Keratinocyte (primary cell): ENCODE results near the gene ACKR3. TPM values are rescaled to one million over a fixed set of nuclear protein-coding genes. Genes with fewer than 3 reads are reported as not detected.

Experiments
- DNase-seq: peaks from one replicate; pipeline ENCODE4 v3.0.0-alpha.2; 2011; ENCODE audit warnings: low read depth, missing footprints, low spot score
- FAIRE-seq: peaks from 2 replicates; lab custom pipeline; 2011; peaks lifted over from hg19 to GRCh38; lab: Jason Lieb, UNC
- H2AFZ ChIP-seq: 2 replicates; pipeline ENCODE4 v1.6.0; 2012; ENCODE audit warnings: low read length, control low read depth, inconsistent platforms; ENCODE audit not compliant: control insufficient read depth
- H3K27ac ChIP-seq: 2 replicates; pipeline ENCODE4 v1.5.1; 2011; ENCODE audit warnings: low read length; ENCODE audit not compliant: control insufficient read depth, insufficient read depth
- H3K27me3 ChIP-seq: 3 replicates; pipeline ENCODE4 v1.6.0; 2011; ENCODE audit warnings: low read length; ENCODE audit not compliant: control insufficient read depth, insufficient read depth; ENCODE audit errors: extremely low read depth
- H3K36me3 ChIP-seq, 2 experiments: 2 replicates in 1 of 2; 3 replicates in 1 of 2; pipeline ENCODE4 v1.5.1; 2011; ENCODE audit warnings: low read length in 2 of 2, mild to moderate bottlenecking in 1 of 2; ENCODE audit not compliant: control insufficient read depth in 2 of 2, insufficient read depth in 2 of 2; ENCODE audit errors: extremely low read depth in 1 of 2
- H3K4me1 ChIP-seq: 3 replicates; pipeline ENCODE4 v1.5.1; 2011; ENCODE audit warnings: low read length; ENCODE audit not compliant: control insufficient read depth, insufficient read depth; ENCODE audit errors: extremely low read depth
- H3K4me2 ChIP-seq: 3 replicates; pipeline ENCODE4 v1.6.0; 2011; ENCODE audit warnings: low read depth, low read length; ENCODE audit not compliant: control insufficient read depth, insufficient read depth; ENCODE audit errors: extremely low read depth
- H3K4me3 ChIP-seq, 3 experiments: fragments of 200-600 bp in 1 of 3; sonication (generic) in 1 of 3; 2 replicates in 2 of 3; 3 replicates in 1 of 3; pipeline ENCODE4 v1.5.1; 2011 to 2016; ENCODE audit warnings: low read length in 3 of 3, mild to moderate bottlenecking in 3 of 3, control low read depth in 2 of 3, inconsistent platforms in 1 of 3, low read depth in 1 of 3, mixed read lengths in 1 of 3, mixed run types in 1 of 3, moderate library complexity in 1 of 3; ENCODE audit not compliant: control insufficient read depth in 2 of 3, insufficient read depth in 2 of 3; ENCODE audit errors: extremely low read depth in 1 of 3
- H3K79me2 ChIP-seq: 2 replicates; pipeline ENCODE4 v1.6.0; 2012; ENCODE audit warnings: low read length; ENCODE audit not compliant: control insufficient read depth, insufficient read depth
- H3K9ac ChIP-seq: 3 replicates; pipeline ENCODE4 v1.6.0; 2011; ENCODE audit warnings: low read length; ENCODE audit not compliant: control insufficient read depth, insufficient read depth; ENCODE audit errors: extremely low read depth
- H3K9me1 ChIP-seq: 3 replicates; pipeline ENCODE4 v1.6.0; 2011; ENCODE audit warnings: low read length; ENCODE audit not compliant: control insufficient read depth, insufficient read depth; ENCODE audit errors: extremely low read depth
- H3K9me3 ChIP-seq: 2 replicates; pipeline ENCODE4 v1.5.1; 2012; ENCODE audit warnings: low read depth, low read length; ENCODE audit not compliant: control insufficient read depth
- H4K20me1 ChIP-seq: 3 replicates; pipeline ENCODE4 v1.6.0; 2011; ENCODE audit warnings: low read length; ENCODE audit not compliant: control insufficient read depth, insufficient read depth; ENCODE audit errors: extremely low read depth
- CTCF ChIP-seq, 3 experiments: IDR thresholded peaks in 1 of 3; conservative IDR thresholded peaks in 1 of 3; optimal IDR thresholded peaks in 1 of 3; 2 replicates in 2 of 3; 3 replicates in 1 of 3; pipeline versions ENCODE3 to v1.5.1; 2011; ENCODE audit warnings: low read length in 3 of 3, mild to moderate bottlenecking in 3 of 3, moderate library complexity in 2 of 3, control low read depth in 1 of 3, inconsistent platforms in 1 of 3; ENCODE audit not compliant: insufficient read depth in 2 of 3; ENCODE audit errors: extremely low read depth in 1 of 3
- EZH2 ChIP-seq: IDR thresholded peaks from one replicate; pipeline ENCODE4 v1.6.1; 2012; ENCODE audit warnings: inconsistent platforms, mild to moderate bottlenecking, low read length, moderate library complexity
- dilution Hi-C: fragments of 300-500 bp; cut with MboI; formaldehyde crosslinking; loops from one replicate; pipeline ENCODE4 v1.7.0; 2020; ENCODE audit warnings: low sequenced_read_pairs; ENCODE audit not compliant: extremely low pct_ligation_motif_present
- polyA plus RNA-seq, 5 experiments: library from polyadenylated mRNA; depleted of rRNA in 3 of 5; stranded (reverse) in 3 of 5; stranded (forward) in 1 of 5; unstranded in 1 of 5; fragments of >200 nt; gene quantifications; 1 replicate in 1 of 5; 2 replicates in 3 of 5; 3 replicates in 1 of 5; pipeline versions ENCODE4 v1.2.1 to v1.2.3, GENCODE V29; 2011 to 2012; ENCODE audit warnings: missing spikeins in 2 of 5, low read depth in 1 of 5, low replicate concordance in 1 of 5

The ACKR3 gene
- polyA plus RNA-seq, 1 donor (not counting 4 experiments of a cell fraction or from before 2014, with no cell fraction given) = 29.4 TPM

GRCh38 chr2:236565212-236565611 is 4.4 kb upstream of the ACKR3 start:
- no peaks in the 10 kb centered on the region for H3K79me2 ChIP-seq
- H3K27me3 ChIP-seq = peaks cover 4% of the 10 kb centered on the region
- H3K9me1 ChIP-seq = no peaks in the 10 kb centered on the region
- no peaks in the 10 kb centered on the region for H3K9me3 ChIP-seq
- no peak overlapping the region for H2AFZ ChIP-seq
- H3K27ac ChIP-seq = no peak overlapping the region
- no peaks in the 10 kb centered on the region for H4K20me1 ChIP-seq
- dilution Hi-C loops = no loop called here
- no peaks in the 10 kb centered on the region for H3K36me3 ChIP-seq
- H3K4me1 ChIP-seq = peaks cover 15% of the 10 kb centered on the region
- FAIRE-seq = no peak
- no peak overlapping the region for H3K4me3 ChIP-seq
- H3K9ac ChIP-seq = no peak overlapping the region
- no peak for DNase-seq
- H3K4me2 ChIP-seq = no peak overlapping the region
- no peak for TF ChIP-seq EZH2
- no peak for TF ChIP-seq CTCF (optimal IDR thresholded peaks at IDR 0.05 in 1 of 3, IDR thresholded peaks at IDR 0.05 in 1 of 3, conservative IDR thresholded peaks at IDR 0.05 in 1 of 3; ENCODE audit: extremely low read depth in 1 of 3, insufficient read depth in 2 of 3, low read length in 3 of 3)

GRCh38 chr2:236565879-236566402 is 3.7 kb upstream of the ACKR3 start:
- TF ChIP-seq CTCF (optimal IDR thresholded peaks at IDR 0.05 in 1 of 3, IDR thresholded peaks at IDR 0.05 in 1 of 3, conservative IDR thresholded peaks at IDR 0.05 in 1 of 3; ENCODE audit: extremely low read depth in 1 of 3, insufficient read depth in 2 of 3, low read length in 3 of 3) (no peak), EZH2 (no peak)
- dilution Hi-C loops = no loop called here

More at GRCh38 chr2:236565879-236566402, 3.7 kb upstream of the ACKR3 start:
- Histone ChIP-seq H3K9ac (no peak overlapping the region), H3K4me3 (no peak overlapping the region), H3K4me2 (no peak overlapping the region), H3K36me3 (no peaks in the 10 kb centered on the region), H4K20me1 (no peaks in the 10 kb centered on the region), H3K9me3 (no peaks in the 10 kb centered on the region), H3K79me2 (no peaks in the 10 kb centered on the region), H3K9me1 (no peaks in the 10 kb centered on the region), H3K27me3 (peaks cover 4% of the 10 kb centered on the region), H3K27ac (no peak overlapping the region), H3K4me1 (peaks cover 22% of the 10 kb centered on the region), H2AFZ (no peak overlapping the region)
- FAIRE-seq (no peak), DNase-seq (no peak)
